ENCODE data around the gene TNRC6A.

The TNRC6A gene

GRCh38 chr16:24801761-24802302 lies 72.4 kb downstream of the TNRC6A start:
- TF ChIP-seq GATA3 (IDR thresholded peaks at IDR 0.05; ENCODE audit: low read depth, low read length) (no peak), GATA2 (IDR thresholded peaks at IDR 0.05; ENCODE audit: low read depth, low read length) (no peak)

GRCh38 chr16:24805484-24805883 lies 76.0 kb downstream of the TNRC6A start:
- TF ChIP-seq GATA3 (IDR thresholded peaks at IDR 0.05; ENCODE audit: low read depth, low read length), result no peak
- no peak for TF ChIP-seq GATA2 (IDR thresholded peaks at IDR 0.05; ENCODE audit: low read depth, low read length)

- TF ChIP-seq GATA2 (IDR thresholded peaks at IDR 0.05; ENCODE audit: low read depth, low read length), result no peak
- no peak for TF ChIP-seq GATA3 (IDR thresholded peaks at IDR 0.05; ENCODE audit: low read depth, low read length)
Observed at GRCh38 chr16:24807301-24807700, 77.8 kb downstream of the TNRC6A start.

GRCh38 chr16:24810951-24811843 lies 81.7 kb downstream of the TNRC6A start:
- TF ChIP-seq GATA2 (IDR thresholded peaks at IDR 0.05; ENCODE audit: low read depth, low read length), result no peak
- TF ChIP-seq GATA3 (IDR thresholded peaks at IDR 0.05; ENCODE audit: low read depth, low read length), result no peak

- no peak for TF ChIP-seq GATA2 (IDR thresholded peaks at IDR 0.05; ENCODE audit: low read depth, low read length)
- TF ChIP-seq GATA3 (IDR thresholded peaks at IDR 0.05; ENCODE audit: low read depth, low read length), result no peak
Observed at GRCh38 chr16:24815021-24815420, 85.6 kb downstream of the TNRC6A start.

GRCh38 chr16:24816688-24817087 lies 87.2 kb downstream of the TNRC6A start:
- TF ChIP-seq GATA3 (IDR thresholded peaks at IDR 0.05; ENCODE audit: low read depth, low read length) (no peak), GATA2 (IDR thresholded peaks at IDR 0.05; ENCODE audit: low read depth, low read length) (no peak)

- no peak for TF ChIP-seq GATA3 (IDR thresholded peaks at IDR 0.05; ENCODE audit: low read depth, low read length)
- no peak for TF ChIP-seq GATA2 (IDR thresholded peaks at IDR 0.05; ENCODE audit: low read depth, low read length)
Observed at GRCh38 chr16:24819462-24820040, 90.1 kb downstream of the TNRC6A start.

GRCh38 chr16:24820522-24820921 lies 91.1 kb downstream of the TNRC6A start:
- TF ChIP-seq GATA2 (IDR thresholded peaks at IDR 0.05; ENCODE audit: low read depth, low read length) (no peak), GATA3 (IDR thresholded peaks at IDR 0.05; ENCODE audit: low read depth, low read length) (no peak)

GRCh38 chr16:24821129-24821528 lies 91.7 kb downstream of the TNRC6A start:
- TF ChIP-seq GATA2 (IDR thresholded peaks at IDR 0.05; ENCODE audit: low read depth, low read length) (no peak), GATA3 (IDR thresholded peaks at IDR 0.05; ENCODE audit: low read depth, low read length) (no peak)

GRCh38 chr16:24822542-24822941 lies 93.1 kb downstream of the TNRC6A start:
- no peak for TF ChIP-seq GATA3 (IDR thresholded peaks at IDR 0.05; ENCODE audit: low read depth, low read length)
- TF ChIP-seq GATA2 (IDR thresholded peaks at IDR 0.05; ENCODE audit: low read depth, low read length), result no peak

- TF ChIP-seq GATA3 (IDR thresholded peaks at IDR 0.05; ENCODE audit: low read depth, low read length) (no peak), GATA2 (IDR thresholded peaks at IDR 0.05; ENCODE audit: low read depth, low read length) (no peak)
Observed at GRCh38 chr16:24822974-24823373, 93.5 kb downstream of the TNRC6A start.

GRCh38 chr16:24825696-24826095 lies 96.2 kb downstream of the TNRC6A start:
- TF ChIP-seq GATA3 (IDR thresholded peaks at IDR 0.05; ENCODE audit: low read depth, low read length), result no peak
- no peak for TF ChIP-seq GATA2 (IDR thresholded peaks at IDR 0.05; ENCODE audit: low read depth, low read length)

- TF ChIP-seq GATA3 (IDR thresholded peaks at IDR 0.05; ENCODE audit: low read depth, low read length), result no peak
Observed at GRCh38 chr16:24826096-24826690, 96.7 kb downstream of the TNRC6A start.

- no peak for TF ChIP-seq GATA3 (IDR thresholded peaks at IDR 0.05; ENCODE audit: low read depth, low read length)
- TF ChIP-seq GATA2 (IDR thresholded peaks at IDR 0.05; ENCODE audit: low read depth, low read length), result no peak
Observed at GRCh38 chr16:24826817-24827566, 97.5 kb downstream of the TNRC6A start.
